Peyer's patch (tissue), 4 donors: ENCODE results near the gene PTGER1.

Experiments
- POLR2A ChIP-seq, 2 donors: fragments of 450-650 bp; IDR thresholded peaks; one replicate each; pipeline ENCODE4 v1.5.1; 2017; ENCODE audit warnings: antibody characterized with exemption in 2 of 2, mild to moderate bottlenecking in 2 of 2, moderate library complexity in 2 of 2
- TF ChIP-seq, protein P1 (sequence below), 6 experiments: fragments of 450-650 bp in 4 of 6; fragments of 200-600 bp in 2 of 6; sonication (generic) in 1 of 6; IDR thresholded peaks; one replicate each; pipeline ENCODE4 v1.5.1; 2017 to 2019; ENCODE audit warnings: antibody characterized with exemption in 6 of 6, mild to moderate bottlenecking in 3 of 6, moderate library complexity in 1 of 6

DNA sequence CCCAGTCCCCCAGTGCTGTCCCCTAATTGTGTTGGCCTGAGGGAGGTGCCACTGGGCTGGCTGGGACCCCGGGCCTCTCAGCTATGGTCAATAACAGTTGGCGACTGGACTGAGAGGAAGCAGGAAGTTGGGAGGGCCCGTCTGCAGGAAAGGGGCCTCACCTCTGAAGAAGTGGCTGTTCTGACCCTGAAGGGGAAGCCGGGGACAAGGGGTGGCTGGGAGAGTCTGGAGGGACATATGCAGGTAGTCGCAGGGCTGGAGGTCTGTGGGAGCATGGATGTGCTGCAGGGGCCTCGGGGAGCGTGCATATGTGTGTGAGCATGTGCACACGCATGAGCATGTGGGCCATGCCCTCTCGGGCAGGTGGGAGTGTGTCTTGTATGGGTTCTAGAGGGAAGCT, 36.1 kb downstream of the PTGER1 start:
- TF ChIP-seq, protein P1, sequence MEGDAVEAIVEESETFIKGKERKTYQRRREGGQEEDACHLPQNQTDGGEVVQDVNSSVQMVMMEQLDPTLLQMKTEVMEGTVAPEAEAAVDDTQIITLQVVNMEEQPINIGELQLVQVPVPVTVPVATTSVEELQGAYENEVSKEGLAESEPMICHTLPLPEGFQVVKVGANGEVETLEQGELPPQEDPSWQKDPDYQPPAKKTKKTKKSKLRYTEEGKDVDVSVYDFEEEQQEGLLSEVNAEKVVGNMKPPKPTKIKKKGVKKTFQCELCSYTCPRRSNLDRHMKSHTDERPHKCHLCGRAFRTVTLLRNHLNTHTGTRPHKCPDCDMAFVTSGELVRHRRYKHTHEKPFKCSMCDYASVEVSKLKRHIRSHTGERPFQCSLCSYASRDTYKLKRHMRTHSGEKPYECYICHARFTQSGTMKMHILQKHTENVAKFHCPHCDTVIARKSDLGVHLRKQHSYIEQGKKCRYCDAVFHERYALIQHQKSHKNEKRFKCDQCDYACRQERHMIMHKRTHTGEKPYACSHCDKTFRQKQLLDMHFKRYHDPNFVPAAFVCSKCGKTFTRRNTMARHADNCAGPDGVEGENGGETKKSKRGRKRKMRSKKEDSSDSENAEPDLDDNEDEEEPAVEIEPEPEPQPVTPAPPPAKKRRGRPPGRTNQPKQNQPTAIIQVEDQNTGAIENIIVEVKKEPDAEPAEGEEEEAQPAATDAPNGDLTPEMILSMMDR (IDR thresholded peaks at IDR 0.05): no peak
- TF ChIP-seq POLR2A (IDR thresholded peaks at IDR 0.05): no peak
